HG02884 (cell line): Measurements from ENCODE around the gene FAHD1.

ENCODE experiments used
- ATAC-seq: cut with Tn5 transposase; IDR thresholded peaks from one replicate; pipeline ENCODE4 v1.9.1; 2021; ENCODE audit warnings: mild to moderate bottlenecking, moderate library complexity; ENCODE audit not compliant: unreplicated experiment

The FAHD1 gene

GRCh38 chr16:1878256-1878655, 51.2 kb downstream of the FAHD1 start:
- no peak for ATAC-seq
